Tibial nerve (tissue), 4 donors: ENCODE results near the gene RNU4-1. TPM values are rescaled to one million over a fixed set of nuclear protein-coding genes. Genes with fewer than 3 reads are reported as not detected.

Experiments
- DNase-seq, 2 donors: peaks; one replicate each; pipeline ENCODE4 v3.0.0-alpha.2; 2019; ENCODE audit warnings: low spot score in 2 of 2
- H3K27ac ChIP-seq, 4 donors: fragments of 200-600 bp; sonication (generic) in 3 of 4; one replicate each; pipeline ENCODE4 v1.5.1; 2017 to 2019; ENCODE audit warnings: mild to moderate bottlenecking in 1 of 4
- H3K27me3 ChIP-seq, 2 donors: fragments of 200-600 bp; sonication (generic) in 1 of 2; one replicate each; pipeline versions ENCODE4 v1.5.1 to v1.6.0; 2017 to 2019
- H3K36me3 ChIP-seq, 3 donors: fragments of 200-600 bp; sonication (generic); one replicate each; pipeline ENCODE4 v1.5.1; 2018 to 2019
- H3K4me1 ChIP-seq, 4 donors: fragments of 200-600 bp; sonication (generic) in 3 of 4; one replicate each; pipeline ENCODE4 v1.5.1; 2017 to 2019
- H3K4me3 ChIP-seq, 4 donors: fragments of 200-600 bp; sonication (generic) in 3 of 4; one replicate each; pipeline ENCODE4 v1.5.1; 2017 to 2019; ENCODE audit warnings: mild to moderate bottlenecking in 1 of 4, moderate library complexity in 1 of 4
- H3K9me3 ChIP-seq, 4 donors: fragments of 200-600 bp; sonication (generic) in 3 of 4; one replicate each; pipeline ENCODE4 v1.5.1; 2017 to 2019
- EP300 ChIP-seq, 2 donors: sonication (generic); formaldehyde crosslinking; IDR thresholded peaks; one replicate each; pipeline ENCODE4 v1.6.1; 2017; ENCODE audit warnings: antibody characterized with exemption in 2 of 2, mild to moderate bottlenecking in 1 of 2
- POLR2A ChIP-seq, 2 donors: fragments of 450-650 bp; IDR thresholded peaks; one replicate each; pipeline ENCODE4 v1.6.1; 2017; ENCODE audit warnings: antibody characterized with exemption in 2 of 2, mild to moderate bottlenecking in 2 of 2, moderate library complexity in 2 of 2
- WGBS, 2 donors: methylation state at CpG; one replicate each; pipeline ENCODE4 v1.1.5; 2018; 5-methylcytosine and 5-hydroxymethylcytosine counted together
- total RNA-seq, 4 donors: library from RNA; depleted of rRNA; stranded (reverse); fragments of >200 nt; gene quantifications; one replicate each; pipeline ENCODE4 v1.1.0, GENCODE V29; 2016
- TF ChIP-seq, protein P1 (sequence below), 5 experiments: fragments of 200-600 bp in 3 of 5; fragments of 450-650 bp in 2 of 5; sonication (generic) in 3 of 5; IDR thresholded peaks; one replicate each; pipeline ENCODE4 v1.5.1; 2016 to 2019; ENCODE audit warnings: antibody characterized with exemption in 5 of 5, mild to moderate bottlenecking in 3 of 5, moderate library complexity in 2 of 5

Gene RNU4-1
- total RNA-seq, 4 donors from 2014 or later: under 0.01 TPM; not detected in 1

DNA sequence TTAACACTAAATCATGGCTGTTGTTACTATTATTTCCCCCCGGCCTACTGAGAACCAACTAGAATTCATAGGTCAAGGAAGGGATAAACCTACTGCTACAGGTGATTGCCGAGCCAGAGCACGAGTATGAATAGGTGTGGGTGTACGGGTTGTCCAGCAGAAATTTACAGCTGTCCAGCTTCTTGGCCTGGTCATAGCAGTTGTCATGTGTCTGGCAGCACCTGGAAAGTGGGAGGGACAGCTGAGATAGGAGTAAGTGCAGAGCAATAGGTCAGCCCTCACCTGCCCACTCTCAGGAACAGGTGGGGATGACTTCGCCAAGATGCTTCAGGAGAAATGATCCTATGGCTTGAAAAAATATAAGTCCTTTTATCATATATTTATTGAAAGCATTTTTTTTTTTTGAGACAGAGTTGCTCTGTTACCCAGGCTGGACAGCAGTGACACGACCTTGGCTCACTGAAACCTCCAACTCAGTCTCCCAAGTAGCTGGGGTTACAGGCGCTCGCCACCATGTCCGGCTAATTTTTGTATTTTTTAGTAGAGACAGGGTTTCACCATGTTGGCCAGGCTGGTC is 31.9 kb upstream of the RNU4-1 start:
- TF ChIP-seq, protein P1, sequence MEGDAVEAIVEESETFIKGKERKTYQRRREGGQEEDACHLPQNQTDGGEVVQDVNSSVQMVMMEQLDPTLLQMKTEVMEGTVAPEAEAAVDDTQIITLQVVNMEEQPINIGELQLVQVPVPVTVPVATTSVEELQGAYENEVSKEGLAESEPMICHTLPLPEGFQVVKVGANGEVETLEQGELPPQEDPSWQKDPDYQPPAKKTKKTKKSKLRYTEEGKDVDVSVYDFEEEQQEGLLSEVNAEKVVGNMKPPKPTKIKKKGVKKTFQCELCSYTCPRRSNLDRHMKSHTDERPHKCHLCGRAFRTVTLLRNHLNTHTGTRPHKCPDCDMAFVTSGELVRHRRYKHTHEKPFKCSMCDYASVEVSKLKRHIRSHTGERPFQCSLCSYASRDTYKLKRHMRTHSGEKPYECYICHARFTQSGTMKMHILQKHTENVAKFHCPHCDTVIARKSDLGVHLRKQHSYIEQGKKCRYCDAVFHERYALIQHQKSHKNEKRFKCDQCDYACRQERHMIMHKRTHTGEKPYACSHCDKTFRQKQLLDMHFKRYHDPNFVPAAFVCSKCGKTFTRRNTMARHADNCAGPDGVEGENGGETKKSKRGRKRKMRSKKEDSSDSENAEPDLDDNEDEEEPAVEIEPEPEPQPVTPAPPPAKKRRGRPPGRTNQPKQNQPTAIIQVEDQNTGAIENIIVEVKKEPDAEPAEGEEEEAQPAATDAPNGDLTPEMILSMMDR (IDR thresholded peaks at IDR 0.05): no peak
- no peak for TF ChIP-seq EP300 (IDR thresholded peaks at IDR 0.05)
- TF ChIP-seq POLR2A (IDR thresholded peaks at IDR 0.05): no peak
- WGBS, 2 donors: 61 to 62% methylated on average over 9 of the region's 9 CpGs

DNA sequence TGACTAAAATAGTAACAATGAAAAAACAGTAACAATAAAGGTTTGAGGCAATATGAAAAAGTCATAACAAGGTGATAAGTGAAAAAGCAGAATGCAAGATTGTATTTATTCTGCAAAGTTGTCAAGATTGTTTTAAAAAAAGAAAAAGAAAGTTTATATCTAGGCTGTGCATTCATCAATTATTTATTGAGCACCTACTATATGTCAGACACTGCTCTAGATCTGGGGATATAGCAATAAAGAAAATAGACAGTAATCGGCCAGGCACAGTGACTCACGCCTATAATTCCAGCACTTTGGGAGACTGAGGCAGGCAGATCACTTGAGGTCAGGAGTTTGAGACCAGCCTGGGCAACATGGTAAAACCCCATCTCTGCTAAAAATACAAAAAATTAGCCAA is 30.7 kb upstream of the RNU4-1 start:
- no peak overlapping the region for H3K4me3 ChIP-seq
- no peak for TF ChIP-seq POLR2A (IDR thresholded peaks at IDR 0.05)
- TF ChIP-seq, protein P1 (IDR thresholded peaks at IDR 0.05): no peak
- TF ChIP-seq EP300 (IDR thresholded peaks at IDR 0.05): no peak
- 82 to 83% methylated on average over 2 of the region's 2 CpGs for WGBS, 2 donors
- H3K9me3 ChIP-seq: no peaks in the 10 kb centered on the region
- no peaks in the 10 kb centered on the region for H3K27me3 ChIP-seq
- no peaks in the 10 kb centered on the region for H3K36me3 ChIP-seq
- DNase-seq: no peak
- no peak overlapping the region for H3K27ac ChIP-seq
- peaks cover 0 to 7% (median 4%) of the 10 kb centered on the region in 4 donors for H3K4me1 ChIP-seq

More for the DNA sequence above, 31.9 kb upstream of the RNU4-1 start:
- DNase-seq: no peak
- no peak overlapping the region for H3K4me3 ChIP-seq
- H3K27me3 ChIP-seq: no peaks in the 10 kb centered on the region
- H3K36me3 ChIP-seq: no peaks in the 10 kb centered on the region
- peaks cover 0 to 7% (median 4%) of the 10 kb centered on the region in 4 donors for H3K4me1 ChIP-seq
- no peak overlapping the region for H3K27ac ChIP-seq
- no peaks in the 10 kb centered on the region for H3K9me3 ChIP-seq

DNA sequence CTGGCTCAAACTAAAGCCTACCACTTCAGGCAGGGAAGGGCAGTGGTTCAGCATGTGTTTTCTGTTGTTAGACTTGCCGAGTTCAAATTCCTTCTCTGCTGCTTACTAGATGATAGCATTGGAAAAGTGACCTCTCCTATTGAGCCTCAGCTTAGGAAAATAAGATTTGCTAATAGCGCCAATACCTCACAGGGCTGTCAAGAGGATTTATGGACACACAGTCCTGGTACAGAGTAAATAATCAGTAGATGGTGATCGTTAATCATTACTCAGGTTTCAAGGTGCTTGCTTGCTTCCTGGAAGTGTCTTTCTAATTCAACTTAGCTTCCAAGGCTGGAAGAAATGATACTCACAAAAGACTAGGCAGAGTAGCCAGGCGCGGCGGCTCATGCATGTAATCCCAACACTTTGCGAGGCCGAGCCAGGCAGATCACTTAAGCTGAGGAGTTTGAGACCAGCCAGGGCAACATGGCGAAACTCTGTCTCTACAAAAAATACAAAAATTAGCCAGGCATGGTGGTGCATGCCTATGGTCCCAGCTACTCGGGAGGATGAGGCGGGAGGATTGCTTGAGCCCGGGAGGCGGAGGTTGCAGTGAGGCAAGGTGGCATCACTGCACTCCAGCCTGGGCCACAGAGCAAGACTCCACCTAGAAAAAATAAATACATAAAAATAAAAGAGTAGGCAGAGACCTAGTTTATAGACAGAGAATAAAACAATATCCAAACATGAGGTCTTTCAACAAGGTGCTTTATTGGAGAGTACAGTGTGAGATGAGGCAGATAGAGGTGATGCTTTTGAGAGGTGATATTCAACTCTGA is 28.6 kb upstream of the RNU4-1 start:
- Histone ChIP-seq H3K27ac (no peak overlapping the region), H3K36me3 (no peaks in the 10 kb centered on the region), H3K4me1 (peaks cover 0 to 21% (median 9%) of the 10 kb centered on the region in 4 donors), H3K9me3 (no peaks in the 10 kb centered on the region), H3K27me3 (no peaks in the 10 kb centered on the region), H3K4me3 (no peak overlapping the region)
- 75 to 78% methylated on average over 13 of the region's 13 CpGs for WGBS, 2 donors
- DNase-seq: no peak
- TF ChIP-seq EP300 (IDR thresholded peaks at IDR 0.05): no peak
- TF ChIP-seq, protein P1 (IDR thresholded peaks at IDR 0.05): no peak
- TF ChIP-seq POLR2A (IDR thresholded peaks at IDR 0.05): no peak

DNA sequence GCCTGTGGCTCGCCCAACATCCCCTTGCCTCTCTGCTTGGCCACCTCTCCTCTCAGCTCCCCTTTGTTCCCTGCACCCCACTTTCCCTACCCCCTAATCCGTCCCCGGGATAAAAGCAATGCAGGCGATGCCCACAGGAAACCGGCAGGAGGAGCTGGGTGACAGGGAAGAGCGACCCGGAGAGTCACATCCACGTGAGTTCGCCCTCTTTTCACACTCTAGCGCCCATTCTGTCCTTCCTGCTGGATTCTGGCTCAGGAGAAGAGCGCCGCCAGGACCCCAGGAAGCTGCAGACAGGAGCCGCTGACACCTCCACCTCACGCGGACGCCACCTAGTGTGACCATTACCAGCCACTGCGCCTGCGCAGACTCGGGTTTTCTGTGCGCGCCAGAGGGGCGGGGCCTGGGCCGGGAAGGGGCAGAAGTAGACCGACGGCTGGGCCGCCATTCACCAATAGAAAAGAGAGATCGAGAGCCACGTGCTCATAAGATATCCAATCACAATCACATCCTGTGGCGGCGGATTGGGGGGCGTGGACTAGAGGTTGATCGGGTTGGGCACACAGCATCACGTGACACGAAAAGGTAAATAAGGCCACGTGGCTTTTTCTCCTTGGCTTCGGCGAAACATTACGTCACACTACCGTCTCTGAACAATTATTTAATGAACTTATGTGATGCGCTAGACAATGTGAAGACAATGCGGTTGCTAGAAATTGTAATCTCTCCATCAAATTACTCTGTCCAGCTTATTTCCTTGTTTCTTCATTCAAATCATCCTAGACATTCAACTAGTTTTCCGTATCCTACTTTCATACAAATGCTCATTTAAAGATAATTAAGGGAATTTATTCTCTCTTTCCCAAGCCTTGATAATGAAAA is 24.4 kb upstream of the RNU4-1 start:
- 1% methylated on average over 41 to 42 of the region's 42 CpGs for WGBS, 2 donors
- Histone ChIP-seq H3K9me3 (no peaks in the 10 kb centered on the region), H3K4me3 (peak overlapping the region; percentile 43 to 75 (median 66)), H3K4me1 (peaks cover 0 to 20% (median 6%) of the 10 kb centered on the region in 4 donors), H3K27ac (peak overlapping the region; percentile 38 to 88 (median 83)), H3K36me3 (no peaks in the 10 kb centered on the region), H3K27me3 (no peaks in the 10 kb centered on the region)
- DNase-seq: peak; percentile 99 to 100
- TF ChIP-seq, protein P1 (IDR thresholded peaks at IDR 0.05): peak; percentile 50 to 81 (median 80)
- TF ChIP-seq EP300 (IDR thresholded peaks at IDR 0.05) (peak; percentile 70 to 92), POLR2A (IDR thresholded peaks at IDR 0.05) (peak; percentile 69 to 85)
